HG02973 (cell line): ENCODE data around the gene NEMP1.
"Not testable (repeated sequence)": the region's sequence is repeated elsewhere in the genome, so short reads cannot be mapped to it uniquely, and the experiment has no call there.

ENCODE experiments used
- ATAC-seq: cut with Tn5 transposase; IDR thresholded peaks from one replicate; pipeline ENCODE4 v1.9.1; 2021; ENCODE audit warnings: moderate library complexity; ENCODE audit not compliant: unreplicated experiment

The NEMP1 gene

GRCh38 chr12:57031138-57031725, 47.4 kb downstream of the NEMP1 start:
- no peak for ATAC-seq

GRCh38 chr12:57029457-57029856, 49.1 kb downstream of the NEMP1 start:
- ATAC-seq, result no peak

- ATAC-seq, result no peak
These were observed 50.8 kb downstream of the NEMP1 start for GRCh38 chr12:57027805-57028153.

DNA sequence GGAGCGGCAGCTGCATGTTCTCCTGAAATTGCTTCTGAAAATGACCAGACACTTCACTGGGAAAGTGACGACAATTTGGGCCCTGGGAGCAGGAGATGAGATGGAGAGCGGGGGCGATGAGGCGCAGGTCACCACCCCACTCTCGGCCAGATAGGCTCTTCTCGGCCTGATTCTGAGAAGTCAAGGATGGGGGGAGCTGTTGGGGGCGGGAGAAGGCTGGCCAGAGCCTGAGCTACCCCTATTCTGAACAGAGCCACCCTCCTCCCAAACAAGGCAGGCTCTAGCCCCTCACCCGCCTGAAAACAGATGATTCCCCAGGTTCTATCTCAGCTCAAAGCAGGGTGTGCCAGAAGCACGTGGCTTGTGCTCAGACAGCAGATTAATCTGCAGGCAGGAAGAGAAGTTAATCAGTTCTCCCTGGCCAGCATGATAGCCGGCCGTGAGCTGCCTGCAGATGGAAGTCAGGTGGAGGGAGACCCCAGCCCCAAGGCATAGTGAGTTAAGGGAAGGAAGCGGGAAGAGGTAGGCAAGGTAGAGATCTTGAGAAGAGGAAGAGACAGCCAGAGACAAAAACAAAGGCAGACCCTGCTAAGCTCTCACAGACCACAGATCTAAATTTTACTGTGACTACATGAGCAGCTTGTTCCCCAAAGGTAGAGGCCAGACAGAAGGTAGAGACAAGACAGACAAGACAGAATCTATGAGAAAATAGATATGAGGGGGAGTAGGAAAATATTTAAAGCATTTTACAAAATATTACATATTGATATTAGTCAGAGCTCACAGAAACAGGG, 51.4 kb downstream of the NEMP1 start:
- ATAC-seq, result no peak

DNA sequence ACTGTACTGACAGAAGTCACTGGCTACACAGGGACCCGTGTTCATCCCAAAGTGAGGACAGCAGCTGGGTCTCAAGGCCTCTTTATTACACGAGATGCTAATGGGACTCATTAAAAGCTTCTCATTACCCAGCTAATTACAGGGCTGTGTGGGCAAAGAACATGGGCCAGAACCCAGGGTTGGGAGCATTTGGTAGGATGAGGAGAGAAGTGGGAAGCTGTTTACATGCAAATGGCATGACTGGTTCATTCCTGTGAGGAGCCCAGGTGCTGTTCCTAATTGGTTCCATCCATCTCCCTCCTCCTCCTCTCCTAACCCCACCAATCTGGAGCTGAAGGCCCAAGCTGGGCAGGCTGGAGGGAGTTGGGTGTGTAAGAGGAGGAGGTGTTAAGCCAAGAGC, 53.4 kb downstream of the NEMP1 start:
- no peak for ATAC-seq

DNA sequence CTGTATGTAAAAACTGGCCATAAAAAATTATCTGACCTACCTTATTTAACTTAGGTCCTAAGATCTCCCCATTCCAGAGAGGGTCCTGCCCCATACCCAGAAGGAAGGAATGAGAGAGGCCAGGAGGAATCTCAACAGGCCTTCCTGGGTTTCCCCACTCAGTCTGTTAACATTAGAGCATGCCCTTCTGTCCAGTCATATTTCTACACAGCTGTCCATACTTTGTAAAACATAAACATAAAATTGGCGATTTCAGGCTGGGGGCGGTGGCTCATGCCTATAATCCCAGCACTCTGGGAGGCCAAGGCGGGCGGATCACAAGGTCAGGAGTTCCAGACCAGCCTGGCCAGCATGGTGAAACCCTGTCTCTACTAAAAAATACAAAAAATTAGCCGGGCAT, 56.3 kb downstream of the NEMP1 start:
- ATAC-seq, result not testable (repeated sequence)

DNA sequence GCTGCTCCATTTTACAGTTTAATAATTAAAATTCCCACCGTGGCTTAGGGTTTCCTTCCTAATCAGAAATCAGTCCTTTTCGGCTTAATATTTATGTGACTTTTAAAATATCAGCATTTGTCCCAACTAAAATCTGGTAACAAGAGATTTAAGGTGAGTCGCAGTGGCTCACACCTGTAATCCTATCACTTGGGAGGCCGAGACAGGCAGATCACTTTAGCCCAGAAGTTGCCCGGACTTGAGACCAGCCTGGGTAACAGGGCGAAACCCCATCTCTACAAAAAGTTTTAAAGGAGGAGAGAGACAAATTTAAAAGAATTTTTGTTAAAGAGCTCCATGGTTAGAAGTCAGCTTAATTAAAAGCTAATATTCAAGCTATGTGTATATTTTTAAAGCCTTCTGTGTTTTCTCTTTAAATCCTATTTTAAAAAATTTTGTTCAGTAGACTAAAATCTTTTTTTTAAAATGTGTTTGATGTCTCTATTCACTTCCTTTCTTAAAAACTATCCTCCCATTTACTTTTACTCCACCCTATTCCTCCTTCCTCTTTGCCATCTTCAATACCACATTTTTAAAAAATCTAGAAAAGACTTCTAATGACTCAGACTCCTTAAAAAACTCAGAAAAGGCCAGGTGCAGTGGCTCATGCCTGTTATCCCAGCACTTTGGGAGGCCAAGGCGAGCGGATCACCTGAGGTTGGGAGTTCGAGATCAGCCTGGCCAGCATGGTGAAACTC, 58.4 kb downstream of the NEMP1 start:
- ATAC-seq, result no peak

- no peak for ATAC-seq
These were observed 59.7 kb downstream of the NEMP1 start for GRCh38 chr12:57018906-57019305.

GRCh38 chr12:57018353-57018752, 60.2 kb downstream of the NEMP1 start:
- not testable (repeated sequence) for ATAC-seq

DNA sequence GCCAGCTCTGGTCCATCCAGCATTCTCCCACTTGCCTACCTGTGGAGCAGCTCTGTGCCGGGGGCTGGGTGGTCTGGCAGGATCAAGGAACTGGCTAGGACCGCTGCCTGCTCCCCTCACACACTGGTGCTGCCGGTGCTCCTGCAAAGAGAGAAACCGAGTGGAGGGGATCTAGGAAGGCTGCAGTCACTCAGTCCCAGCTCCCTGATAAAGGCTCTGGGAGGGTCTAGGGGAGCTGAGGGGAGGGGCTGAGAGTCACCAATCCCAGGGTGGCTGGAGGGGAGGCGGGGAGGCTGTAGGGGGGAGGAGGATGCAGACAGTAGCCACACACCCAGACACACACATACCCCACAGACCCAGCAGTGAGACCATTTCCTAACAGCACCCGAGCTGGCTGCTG, 62.2 kb downstream of the NEMP1 start, which contains the start of gene TAC3:
Gene TAC3, minus strand, starts transcription at position 182 of the 400 bp plus-strand sequence. CDS start 732 bp downstream, outside the sequence.
- no peak for ATAC-seq

GRCh38 chr12:57012600-57013465, 65.8 kb downstream of the NEMP1 start:
- peak; percentile 73 for ATAC-seq

DNA sequence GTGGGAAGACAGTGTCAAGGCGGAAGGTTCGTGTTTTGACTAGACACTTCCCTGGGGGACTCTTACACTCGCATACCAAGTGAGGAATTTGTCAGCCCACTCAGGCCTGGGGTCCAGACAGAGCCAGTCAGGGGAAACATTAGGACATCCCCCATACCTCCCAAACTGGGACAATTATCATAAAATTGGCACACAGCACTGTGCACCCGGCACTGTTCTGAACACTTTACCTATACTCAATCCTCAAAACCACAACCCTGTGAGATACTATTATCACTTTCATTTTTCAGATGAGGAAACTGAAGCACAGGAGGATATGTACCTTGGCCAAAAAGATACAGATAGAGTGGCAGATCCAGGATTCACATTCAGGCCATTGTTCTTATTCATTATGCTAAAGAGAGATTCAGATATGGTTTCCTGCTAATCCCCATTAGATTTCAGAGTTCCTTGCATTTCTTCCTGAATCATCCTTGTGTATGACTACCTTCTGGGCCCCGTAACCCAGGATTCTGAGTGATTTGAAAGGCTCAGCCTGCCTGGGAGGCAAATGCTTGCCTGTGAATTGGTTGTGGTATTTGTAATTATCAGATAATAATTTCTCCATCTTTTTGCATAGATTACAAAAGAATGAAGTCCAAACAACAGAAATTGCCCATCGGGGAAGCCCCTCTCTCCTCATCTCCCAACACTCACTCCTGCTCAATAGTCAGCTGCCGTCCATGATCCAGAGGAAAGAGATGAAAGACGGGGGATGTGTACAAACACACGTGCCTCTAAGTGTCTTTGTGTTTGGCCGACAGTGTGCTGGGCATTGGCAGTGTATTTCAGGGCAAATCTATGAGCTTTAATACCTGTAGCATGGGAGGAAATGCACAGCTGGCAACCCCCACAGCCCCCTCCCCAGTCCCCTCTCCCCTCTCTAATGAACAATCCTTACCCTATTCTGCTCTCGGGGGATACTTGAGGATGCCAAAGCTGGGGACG, 66.9 kb downstream of the NEMP1 start:
- ATAC-seq, result peak; percentile 50

- ATAC-seq, result no peak
These were observed 67.9 kb downstream of the NEMP1 start for GRCh38 chr12:57010627-57011247.

- ATAC-seq, result no peak
These were observed 68.5 kb downstream of the NEMP1 start for GRCh38 chr12:57009949-57010626.

DNA sequence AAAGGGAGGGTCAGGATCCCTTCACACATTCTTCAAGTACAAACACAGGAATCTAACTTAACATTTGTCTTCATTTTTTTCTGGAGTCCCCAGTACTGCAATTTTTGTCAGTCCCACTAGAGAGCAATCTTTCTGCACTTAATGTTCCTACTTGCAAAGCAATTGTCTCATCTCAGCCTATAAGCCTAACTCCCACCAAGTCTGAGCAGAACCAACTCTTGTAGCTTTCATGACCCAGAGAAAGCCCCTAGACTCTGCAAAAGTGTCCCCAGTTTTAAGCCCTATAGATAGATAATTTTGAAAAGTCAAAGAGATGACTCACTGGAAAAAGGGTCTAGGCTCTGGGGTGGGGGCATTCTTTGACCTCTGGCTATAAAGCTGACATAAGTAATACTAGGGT, 70.4 kb downstream of the NEMP1 start:
- no peak for ATAC-seq

DNA sequence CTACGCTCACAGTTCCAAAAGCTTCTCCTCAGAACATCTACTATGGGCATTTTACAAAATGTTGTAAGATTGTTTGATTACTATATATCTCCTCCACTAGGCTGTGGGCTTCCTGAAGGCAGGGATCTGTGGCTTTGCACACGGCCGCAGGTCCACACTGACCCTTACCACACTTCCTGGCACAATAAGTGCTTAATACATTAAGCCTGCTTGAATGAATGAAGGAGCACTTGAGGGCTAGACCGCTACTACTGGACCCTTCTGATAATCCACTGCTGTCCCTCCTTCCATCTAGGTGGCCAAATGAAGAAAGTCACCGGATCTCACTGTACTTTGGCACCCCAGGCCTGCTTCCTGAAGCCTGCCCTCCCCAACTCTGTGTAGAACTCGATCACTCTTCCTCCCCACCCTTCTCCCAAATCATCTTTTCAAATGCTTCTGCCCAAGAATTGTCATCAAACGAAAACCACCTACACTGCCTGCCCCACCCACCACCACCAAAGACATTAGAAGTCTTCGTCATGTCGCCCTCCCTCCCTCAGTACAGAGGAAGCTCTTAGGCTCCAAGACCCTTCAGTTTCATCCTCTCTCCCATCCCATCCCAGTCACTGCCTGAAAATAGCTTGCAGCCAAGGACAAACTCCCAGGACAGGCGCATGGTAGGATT, 71.6 kb downstream of the NEMP1 start:
- no peak for ATAC-seq

- peak; percentile 49 for ATAC-seq
These were observed 72.4 kb downstream of the NEMP1 start, which contains the start of gene ZBTB39 for GRCh38 chr12:57005980-57006808. Gene ZBTB39 (minus strand): TSS chr12:57006546. CDS start chr12:57004917, 1,629 bp downstream.
